GM18499 (cell line): ENCODE data around the gene TRIM58.

Experiments
- ATAC-seq: cut with Tn5 transposase; IDR thresholded peaks from one replicate; pipeline ENCODE4 v1.9.1; 2021; ENCODE audit warnings: moderate number of reproducible peaks; ENCODE audit not compliant: insufficient read depth, unreplicated experiment

The TRIM58 gene

DNA sequence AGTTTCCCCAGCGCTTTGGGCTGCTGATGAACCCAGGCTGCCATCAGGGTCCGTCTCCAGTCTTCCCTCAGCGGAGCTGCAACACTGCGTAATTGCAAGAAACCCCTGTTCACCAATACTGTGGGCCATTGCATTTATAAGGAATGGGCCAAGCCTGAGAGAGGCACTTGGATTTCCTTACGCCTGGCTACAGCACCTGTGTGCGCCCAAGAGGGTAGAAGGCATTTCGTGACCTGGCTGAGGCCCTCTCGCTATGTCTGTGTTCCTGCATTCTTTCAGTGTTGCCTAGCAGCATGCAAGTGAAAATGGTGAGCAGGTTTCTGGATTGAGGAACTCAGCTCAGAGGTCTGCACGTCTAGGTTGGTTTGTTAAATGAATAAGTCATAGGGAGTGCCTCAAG is 26.4 kb downstream of the TRIM58 start:
- no peak for ATAC-seq

DNA sequence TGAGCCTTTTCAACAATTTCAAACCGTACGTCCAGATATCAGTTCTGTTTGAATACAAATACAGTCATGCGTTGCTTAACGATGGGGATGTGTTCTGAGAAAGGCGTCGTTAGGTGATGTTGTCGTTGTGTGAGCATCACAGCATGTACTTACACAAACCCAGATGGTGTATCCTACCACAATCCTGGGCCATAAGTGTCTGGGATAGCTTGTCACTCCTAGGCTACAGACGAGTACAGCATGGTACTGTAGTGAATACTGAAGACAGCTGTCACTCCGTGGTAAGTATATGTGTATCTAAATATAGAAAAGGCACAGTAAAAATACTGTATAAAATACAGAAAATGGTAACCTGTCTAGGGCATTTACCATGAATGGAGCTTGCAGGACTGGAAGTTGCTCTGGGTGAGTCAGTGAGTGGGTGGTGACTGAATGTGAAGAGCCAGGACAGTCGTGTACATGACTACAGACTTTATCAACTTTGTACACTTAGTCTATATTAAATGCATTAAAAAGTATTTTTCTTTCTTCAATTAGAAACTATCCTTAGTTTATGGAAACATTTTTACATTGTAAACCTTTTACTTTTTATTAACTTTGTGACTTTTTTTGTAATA is 27.9 kb downstream of the TRIM58 start:
- ATAC-seq, result no peak

DNA sequence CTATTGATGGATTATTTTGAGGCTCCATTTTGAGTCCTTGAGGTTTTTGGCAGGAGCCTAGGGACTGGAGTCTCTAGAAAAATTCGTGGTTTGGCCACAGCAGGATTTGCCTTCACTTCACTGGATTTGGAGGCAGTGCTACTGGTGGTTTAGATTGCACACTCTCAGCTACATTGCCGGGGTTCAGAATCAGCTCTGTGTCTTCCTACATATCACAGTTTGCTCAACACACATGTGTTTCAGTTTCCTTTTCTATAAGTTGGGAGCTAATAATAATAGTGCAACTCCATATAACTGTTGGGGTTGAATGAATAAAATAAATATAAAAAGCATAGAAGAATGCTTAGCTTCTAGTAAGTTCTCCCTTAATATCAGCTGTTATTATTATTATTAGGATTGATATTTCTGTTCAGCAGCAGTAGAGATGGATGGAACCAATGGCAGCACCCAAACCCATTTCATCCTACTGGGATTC is 38.2 kb downstream of the TRIM58 start, which contains the start of gene OR2W3:
TSS of gene OR2W3 (plus strand) at position 425 of the 475 bp plus-strand sequence. CDS start at position 425, 0 bp downstream.
- ATAC-seq, result no peak

DNA sequence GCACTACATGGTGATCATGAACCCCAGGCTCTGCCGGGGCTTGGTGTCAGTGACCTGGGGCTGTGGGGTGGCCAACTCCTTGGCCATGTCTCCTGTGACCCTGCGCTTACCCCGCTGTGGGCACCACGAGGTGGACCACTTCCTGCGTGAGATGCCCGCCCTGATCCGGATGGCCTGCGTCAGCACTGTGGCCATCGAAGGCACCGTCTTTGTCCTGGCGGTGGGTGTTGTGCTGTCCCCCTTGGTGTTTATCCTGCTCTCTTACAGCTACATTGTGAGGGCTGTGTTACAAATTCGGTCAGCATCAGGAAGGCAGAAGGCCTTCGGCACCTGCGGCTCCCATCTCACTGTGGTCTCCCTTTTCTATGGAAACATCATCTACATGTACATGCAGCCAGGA is 39.0 kb downstream of the TRIM58 start:
- no peak for ATAC-seq

DNA sequence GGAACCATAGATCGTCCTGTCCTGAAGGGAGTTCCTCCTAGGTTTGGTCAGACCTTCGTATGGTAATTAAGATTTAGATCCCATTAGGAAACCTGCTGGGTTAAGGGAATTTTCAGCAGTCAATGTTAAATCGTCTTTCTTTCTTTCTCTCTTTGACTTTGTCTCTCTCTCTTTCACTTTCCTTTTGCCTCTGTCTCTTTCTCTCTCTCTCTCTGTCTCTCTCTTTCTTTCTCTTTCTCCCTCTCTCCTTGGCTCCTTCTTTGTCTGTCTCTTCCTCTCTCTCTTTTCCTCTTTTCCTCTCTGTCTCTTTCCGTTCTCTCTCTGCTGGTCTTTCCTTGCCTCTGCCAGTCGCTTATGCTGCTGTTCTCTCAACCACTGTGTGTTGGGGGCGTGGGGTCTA is 47.1 kb downstream of the TRIM58 start:
- ATAC-seq, result no peak

DNA sequence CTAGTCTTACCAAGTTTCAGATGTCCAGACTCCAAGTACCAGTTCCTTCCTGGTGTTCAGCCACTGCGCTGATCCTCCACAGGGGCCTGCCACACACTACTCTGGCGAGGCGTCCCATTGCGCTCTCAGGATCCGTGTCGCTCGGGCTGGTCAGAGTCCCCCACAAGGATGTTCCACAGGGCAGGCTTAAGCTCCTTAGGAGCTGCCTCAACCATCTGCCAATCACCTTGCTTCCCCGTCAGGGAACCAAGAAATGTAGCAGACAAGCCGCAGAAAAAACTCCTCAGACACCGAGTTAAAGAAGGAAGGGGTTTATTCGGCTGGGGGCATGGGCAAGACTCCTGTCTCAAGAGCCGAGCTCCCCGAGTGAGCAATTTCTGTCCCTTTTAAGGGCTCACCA is 48.2 kb downstream of the TRIM58 start:
- ATAC-seq, result no peak

DNA sequence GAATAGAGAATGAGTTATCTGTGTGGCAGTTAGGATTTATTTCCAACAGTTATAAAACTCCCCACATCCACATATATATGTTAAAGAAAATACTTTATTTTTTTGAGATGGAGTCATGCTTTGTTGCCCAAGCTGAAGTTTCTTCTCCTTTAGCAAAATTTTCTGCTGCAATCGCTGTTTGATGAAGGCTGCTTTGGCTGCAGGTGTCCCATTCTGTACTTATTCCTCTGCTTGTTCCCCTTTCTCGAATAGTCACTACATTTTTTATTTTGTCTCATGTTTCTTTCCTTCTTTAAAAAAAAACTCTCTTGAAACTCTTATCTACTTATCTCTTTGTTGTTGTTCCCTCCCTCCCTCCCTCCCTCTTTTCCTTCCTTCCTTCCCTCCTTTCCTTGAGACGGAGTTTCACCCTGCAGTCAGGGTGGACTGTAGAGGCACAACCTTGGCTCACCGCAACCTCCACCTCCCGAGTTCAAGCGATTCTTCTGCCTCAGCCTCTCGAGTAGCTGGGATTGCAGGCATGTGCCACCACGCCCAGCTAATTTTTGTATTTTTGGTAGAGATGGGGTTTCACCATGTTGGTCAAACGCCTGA is 49.0 kb downstream of the TRIM58 start:
- ATAC-seq, result no peak

DNA sequence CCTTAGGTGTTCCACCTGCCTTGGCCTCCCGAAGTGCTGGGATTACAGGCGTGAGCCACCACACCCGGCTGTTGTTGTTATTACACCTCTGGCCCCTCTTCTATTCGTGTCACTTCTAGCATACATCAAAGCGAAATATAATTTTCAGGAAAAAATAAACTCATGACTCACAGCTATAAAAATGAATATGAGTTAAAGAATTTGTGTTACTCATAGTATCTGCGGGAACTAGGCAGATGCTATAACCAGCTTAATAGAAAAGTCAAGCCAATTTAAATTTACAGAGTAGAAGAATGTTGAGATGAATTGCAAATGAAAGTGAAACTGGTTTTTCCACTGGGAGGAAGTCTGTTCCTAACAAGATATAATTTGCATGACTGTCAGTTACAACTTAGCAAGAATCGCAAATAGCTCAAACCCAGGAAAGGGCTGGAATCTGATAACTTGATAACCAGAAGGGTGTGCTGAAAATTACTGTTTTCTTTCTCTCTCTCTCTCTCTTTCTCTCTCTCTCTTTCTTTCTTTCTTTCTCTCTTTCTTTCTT is 49.6 kb downstream of the TRIM58 start:
- no peak for ATAC-seq

DNA sequence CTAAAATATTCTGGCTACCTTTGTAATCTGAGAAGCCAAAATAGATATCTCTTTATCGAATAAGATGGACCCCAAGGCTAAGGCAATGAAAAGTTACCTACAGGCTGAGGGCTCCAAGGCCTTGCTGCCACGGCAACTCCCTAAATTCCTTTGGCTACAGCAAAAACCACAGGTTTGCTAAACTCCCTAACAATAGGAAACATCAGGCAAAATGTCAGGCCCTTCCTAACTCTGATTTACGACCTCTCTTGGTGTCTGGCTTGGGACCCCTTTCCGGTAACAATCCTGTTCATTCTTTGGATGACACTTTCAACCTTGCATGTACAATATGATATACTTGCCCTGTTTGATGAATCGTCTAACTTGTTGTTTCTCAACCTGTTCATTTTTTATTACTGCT is 51.8 kb downstream of the TRIM58 start:
- ATAC-seq, result no peak

DNA sequence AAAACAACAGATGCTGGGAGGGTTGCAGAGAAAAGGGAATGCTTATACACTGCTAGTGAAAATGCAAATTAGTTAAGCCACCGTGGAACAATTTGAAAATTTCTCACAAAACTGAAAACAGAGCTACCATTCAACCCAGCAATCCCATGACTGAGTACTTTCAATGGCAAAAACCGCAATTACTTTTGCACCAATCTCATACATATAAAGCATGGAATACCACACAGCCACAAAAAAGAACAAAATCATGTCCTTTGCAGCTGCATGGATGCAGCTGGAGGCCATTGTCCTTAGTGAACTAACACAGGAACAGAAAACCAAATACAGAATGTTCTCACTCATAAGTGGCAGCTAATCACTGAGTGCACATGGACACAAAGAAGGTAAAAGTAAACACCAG is 56.8 kb downstream of the TRIM58 start:
- no peak for ATAC-seq

DNA sequence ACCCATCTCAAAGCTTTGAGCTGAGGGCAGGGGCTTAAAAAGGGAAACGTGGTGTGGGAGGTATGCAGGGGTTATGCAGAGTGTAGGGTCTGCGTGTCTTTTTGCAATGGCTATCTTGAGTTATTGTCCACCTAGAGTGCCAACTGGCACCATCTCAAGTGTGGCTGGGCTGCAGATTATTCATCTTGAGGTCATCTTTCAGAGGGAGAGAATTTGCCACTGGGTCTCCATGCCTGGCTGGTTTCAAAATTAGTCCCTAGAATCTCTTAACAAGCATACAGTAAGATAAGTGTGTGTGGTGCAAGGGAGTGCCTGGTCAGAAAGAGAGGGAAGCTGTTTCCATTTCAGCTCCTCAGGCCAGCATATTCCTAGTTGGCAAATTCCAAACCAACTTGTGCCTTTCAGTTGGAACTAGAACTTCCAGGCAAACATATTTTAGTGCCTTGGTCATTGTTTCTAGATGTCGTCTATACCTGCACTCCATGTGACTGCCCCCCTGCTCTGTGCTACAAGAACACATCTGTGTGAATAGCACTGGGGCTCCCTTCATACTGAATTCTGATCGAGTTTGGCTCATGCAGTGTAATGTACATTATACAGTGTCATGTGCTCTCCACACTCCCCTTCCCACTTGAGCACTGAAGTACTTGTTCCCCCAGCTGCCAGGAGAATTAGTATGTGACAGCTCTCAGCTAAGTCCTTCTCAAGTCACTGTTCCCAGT is 58.1 kb downstream of the TRIM58 start:
- ATAC-seq, result no peak

DNA sequence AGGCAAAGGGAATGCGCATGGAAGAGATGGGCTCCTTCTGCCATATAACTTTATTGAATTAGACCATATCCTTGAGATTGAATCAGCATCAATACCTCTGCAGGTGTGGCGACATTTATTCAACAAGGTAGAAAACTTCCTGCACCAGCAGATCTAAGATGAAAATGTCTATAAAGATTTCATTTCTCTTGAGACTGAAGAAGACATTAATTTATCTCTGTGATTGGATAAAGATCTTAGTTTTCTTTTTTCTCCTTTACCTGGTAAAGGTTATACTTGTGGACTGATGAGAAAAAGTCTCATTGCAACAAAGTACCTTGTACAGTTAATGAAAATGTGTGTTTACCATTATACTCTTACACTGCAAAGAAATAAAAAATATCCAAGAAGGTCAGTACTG is 63.0 kb downstream of the TRIM58 start, which contains the start of gene OR2T8:
TSS of gene OR2T8 (plus strand) at position 301 of the 400 bp plus-strand sequence. CDS start 766 bp downstream, outside the sequence.
- ATAC-seq, result no peak

DNA sequence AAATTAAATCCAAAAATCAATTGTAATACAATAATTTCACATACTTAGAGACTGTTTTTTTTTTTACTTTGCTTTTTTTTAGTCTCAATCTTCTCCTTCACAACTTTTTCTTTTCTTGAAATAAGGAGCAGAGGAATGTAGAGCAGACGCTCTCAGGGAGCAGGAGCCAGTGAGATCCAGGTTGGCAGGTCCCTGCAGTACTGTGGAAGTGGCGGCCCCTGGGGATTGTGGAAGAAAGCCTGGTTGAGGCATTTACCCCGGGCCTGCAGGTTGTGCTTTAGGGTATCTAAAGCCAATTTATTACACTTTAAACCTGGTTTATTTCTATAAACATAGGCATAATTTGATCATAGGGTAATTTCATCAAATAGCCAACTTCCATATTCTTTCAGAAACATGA is 67.0 kb downstream of the TRIM58 start:
- ATAC-seq, result no peak

DNA sequence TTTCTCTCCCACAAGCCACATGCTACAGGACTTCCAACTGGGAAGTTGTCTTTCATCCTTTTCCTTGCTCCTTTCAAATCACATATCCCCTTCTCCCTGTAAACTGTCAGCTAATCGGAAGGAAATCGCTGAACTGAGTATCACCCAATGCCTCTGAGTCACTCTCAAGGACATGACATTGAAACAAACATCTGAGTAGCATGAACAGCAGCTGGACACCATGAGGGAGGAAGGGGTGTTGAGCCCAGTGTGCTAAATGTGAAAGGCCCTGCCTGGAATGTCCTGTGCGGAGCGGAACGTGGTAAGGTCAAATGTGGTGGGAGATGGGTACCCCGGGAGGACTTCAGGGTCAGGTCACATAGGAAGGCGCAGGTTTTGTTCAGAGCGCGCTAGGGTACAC is 67.9 kb downstream of the TRIM58 start, which contains the start of gene OR2AJ1:
TSS of gene OR2AJ1 (plus strand) at position 22 of the 400 bp plus-strand sequence. CDS start 8,880 bp downstream, outside the sequence.
- ATAC-seq, result no peak
